GM21576 (cell line): ENCODE data around the gene SH3PXD2A.

ENCODE experiments used
- ATAC-seq: cut with Tn5 transposase; IDR thresholded peaks from one replicate; pipeline ENCODE4 v1.9.1; 2021; ENCODE audit warnings: mild to moderate bottlenecking, moderate library complexity; ENCODE audit not compliant: unreplicated experiment

SH3PXD2A gene

GRCh38 chr10:103756277-103756869, 99.0 kb downstream of the SH3PXD2A start:
- no peak for ATAC-seq

GRCh38 chr10:103752680-103753248, 102.6 kb downstream of the SH3PXD2A start:
- no peak for ATAC-seq

DNA sequence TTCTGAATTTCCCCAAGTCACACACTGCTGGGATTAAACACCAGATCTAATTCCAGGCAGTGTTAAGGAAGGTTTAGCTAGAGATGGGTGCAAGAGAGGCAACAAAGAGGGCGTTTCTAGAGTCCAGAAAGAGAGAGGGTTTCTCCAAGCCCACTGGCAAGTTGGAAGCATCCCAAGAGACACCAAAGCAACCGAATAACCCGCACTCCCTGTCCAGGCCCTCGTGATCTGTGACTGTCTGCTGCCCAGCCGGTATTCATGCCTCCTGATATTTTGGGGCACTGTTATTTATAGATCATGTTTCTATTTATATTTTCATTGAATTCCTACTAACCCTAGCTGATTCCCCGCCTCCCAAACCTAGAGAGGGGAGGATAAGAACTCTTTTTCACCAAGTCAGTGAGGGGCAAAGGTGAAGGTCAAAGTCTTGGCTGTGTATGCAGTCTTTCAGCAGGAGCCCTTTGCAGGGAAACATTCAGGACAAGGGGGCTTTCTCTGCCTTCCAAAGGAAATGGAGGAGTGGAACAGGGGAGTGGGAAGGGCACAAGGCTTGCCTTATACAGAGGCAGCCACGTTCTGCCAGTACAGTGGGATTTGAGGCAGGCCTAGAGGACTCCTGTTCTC, 103.6 kb downstream of the SH3PXD2A start:
- ATAC-seq: no peak

- no peak for ATAC-seq
These were observed 104.5 kb downstream of the SH3PXD2A start for GRCh38 chr10:103750836-103751235.

DNA sequence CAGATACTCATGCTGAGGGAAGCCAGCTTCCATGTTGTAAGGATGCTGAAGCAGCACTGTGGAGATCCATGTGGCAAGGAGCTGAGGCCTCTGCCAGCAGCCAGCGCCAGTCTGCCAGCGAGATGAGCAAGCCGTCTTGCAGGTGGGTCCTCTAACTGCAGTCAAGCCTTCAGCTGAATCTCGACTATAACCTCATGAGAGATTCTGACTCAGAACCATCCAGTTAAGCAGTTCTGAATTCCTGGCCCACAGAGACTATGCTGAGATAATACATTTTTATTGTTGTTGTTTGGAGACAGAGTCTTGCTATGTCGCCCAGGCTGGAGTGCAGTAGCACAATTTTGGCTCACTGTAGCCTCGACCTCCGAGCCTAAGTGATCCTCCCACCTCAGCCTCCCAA, 105.6 kb downstream of the SH3PXD2A start:
- no peak for ATAC-seq

- ATAC-seq: no peak
These were observed 107.4 kb downstream of the SH3PXD2A start for GRCh38 chr10:103748020-103748419.

- ATAC-seq: no peak
These were observed 108.0 kb downstream of the SH3PXD2A start for GRCh38 chr10:103747193-103747865.

GRCh38 chr10:103746598-103746997, 108.8 kb downstream of the SH3PXD2A start:
- ATAC-seq: no peak

- ATAC-seq: peak; percentile 53
These were observed 109.8 kb downstream of the SH3PXD2A start for GRCh38 chr10:103745341-103746247.

GRCh38 chr10:103742824-103743223, 112.6 kb downstream of the SH3PXD2A start:
- no peak for ATAC-seq

DNA sequence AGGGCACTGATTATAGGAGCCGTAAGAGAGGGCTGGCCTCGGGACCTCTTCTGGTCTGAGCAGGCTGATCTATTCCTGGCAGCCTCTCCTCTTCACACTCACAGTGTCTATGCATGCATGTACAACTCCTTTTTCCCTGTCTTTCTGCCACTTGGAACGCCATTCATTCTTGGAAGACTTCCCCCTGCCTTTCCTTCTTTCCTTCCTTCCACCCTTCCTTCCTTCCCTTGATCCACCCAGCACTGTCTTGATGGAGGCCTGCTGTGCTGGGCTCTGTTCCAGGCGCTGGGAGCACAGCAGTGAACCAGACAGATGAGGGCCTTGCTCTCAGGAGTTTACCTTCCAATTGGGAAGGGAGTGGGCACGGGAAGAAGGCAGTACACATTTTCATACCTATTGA, 114.8 kb downstream of the SH3PXD2A start:
- no peak for ATAC-seq

DNA sequence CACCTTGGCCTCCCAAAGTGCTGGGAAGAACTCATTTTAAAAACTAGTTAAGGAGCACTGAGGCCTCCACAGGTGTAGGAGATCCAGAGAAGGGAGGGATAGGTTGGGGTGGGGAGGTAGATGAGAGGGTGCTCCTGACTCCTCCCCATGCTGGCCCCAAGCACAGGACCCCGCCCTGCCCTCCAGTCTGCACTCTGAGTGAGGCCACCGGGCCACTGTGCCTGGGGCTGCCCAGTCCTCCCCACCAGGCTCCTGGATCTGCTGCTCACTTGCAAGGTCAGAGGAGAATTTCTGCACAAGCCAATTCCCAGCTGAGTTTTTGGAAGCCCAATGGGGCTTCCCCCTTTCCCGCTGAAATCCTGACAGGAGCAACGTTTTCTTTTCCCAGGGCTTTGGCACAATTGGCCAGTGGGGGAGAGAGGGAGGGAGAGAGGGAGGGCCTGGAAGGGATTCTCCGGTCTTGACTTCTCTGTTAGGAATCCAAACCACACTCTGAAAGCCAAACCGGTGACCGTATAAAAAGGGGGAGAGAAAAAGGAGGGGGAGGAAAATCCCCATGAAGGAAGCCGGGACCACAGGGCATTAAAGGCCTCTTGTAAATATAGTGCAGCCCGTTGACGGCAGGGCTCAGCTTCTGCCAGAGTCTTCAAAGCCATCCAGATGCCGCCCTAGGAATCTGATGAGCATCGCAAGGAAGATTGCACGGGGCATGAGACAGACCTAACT, 116.2 kb downstream of the SH3PXD2A start:
- no peak for ATAC-seq

DNA sequence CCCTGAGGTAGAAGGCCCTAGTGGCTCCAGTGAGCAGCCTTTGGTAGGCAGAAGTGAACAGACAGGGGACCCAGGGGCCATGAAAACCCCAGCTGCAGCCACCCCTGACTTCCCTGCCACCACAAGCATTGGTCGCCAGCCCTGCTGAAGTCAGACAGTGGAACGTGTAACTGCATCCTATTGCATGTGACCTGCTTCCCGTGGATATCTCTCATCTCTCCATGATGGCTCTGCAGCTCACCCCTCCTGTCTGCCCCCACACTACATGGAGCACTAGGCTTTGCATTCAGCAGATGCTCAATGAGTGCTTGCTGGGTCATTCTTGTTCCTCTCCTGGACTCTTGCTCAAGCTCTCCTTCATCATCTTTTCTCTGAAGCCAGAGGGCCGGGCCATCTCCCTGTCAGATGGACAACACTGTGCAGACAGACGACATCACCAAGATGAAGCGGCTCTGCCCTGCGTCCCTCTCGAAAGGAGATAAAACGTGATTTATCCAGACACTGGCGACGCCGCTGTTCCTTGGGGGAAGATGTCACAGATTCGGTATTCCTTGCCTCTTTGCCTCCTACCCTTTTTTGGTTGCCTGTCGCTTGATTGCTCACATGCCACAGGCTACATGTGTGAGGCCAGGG, 117.5 kb downstream of the SH3PXD2A start:
- no peak for ATAC-seq

DNA sequence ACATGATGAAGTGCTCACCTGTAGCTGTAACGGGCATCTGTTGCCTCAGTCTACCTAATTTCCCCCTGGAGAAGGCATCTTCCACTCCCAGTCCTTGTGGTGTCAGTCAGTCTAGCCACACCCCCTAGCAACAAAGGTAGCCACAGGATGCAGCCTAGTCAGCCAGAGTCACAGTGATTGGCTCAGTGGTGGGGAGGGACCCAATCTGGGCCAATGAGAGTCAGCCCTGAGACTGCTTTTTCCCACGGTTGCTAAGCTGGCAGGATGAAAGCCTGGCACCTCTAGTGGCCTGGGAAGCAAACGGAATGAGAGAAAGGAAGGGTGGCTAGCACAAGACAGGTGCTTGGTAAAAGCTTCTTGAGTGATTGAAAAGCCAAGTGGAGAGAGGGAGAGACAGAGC, 118.6 kb downstream of the SH3PXD2A start:
- ATAC-seq: no peak

GRCh38 chr10:103736044-103736443, 119.3 kb downstream of the SH3PXD2A start:
- no peak for ATAC-seq

GRCh38 chr10:103734731-103735130, 120.6 kb downstream of the SH3PXD2A start:
- no peak for ATAC-seq

GRCh38 chr10:103733045-103733419, 122.3 kb downstream of the SH3PXD2A start:
- ATAC-seq: no peak

- ATAC-seq: no peak
These were observed 122.9 kb downstream of the SH3PXD2A start for GRCh38 chr10:103732339-103733044.

DNA sequence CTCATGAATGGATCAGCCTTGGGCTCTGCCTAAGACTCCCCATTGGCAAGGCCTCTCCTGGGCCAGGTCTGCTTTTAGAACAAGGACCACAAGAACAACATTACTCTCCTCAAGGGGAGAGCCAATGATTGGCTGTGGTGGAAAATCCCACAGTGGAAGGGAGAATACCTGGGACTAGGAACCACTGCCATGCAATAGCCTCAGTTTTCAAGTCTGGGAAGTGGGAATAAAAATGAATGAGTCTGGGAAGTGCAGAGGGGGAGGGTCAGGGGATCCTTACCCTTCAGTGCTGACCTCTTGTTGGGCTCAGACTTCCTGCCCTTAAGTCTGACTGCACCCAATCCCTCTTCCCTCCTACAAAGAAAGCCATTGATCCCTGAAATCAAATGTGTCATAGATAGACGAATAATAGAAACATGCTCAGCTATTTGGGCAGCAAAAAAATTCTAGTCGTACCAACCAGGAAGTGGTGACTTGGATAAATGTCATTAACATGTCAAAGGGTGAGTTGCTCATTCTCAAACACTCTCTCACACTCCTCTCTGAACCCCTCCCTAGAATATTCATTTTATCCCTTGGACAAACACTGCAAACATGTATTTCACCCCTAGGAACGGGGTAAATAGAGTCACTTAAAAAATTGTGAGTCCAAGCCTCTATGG, 123.6 kb downstream of the SH3PXD2A start:
- no peak for ATAC-seq
